Stimulated activated CD4-positive, alpha-beta T cell treated with anti-CD3 and anti-CD28 coated beads, TNF-alpha, amount 100 ng/mL, for 1 hour (primary cell): ENCODE results near the gene ARSI.

ENCODE experiments used
- DNase-seq, 3 donors: peaks; one replicate each; pipeline ENCODE4 v3.0.0-alpha.2; 2020; ENCODE audit warnings: low read depth in 3 of 3, low spot score in 1 of 3

The ARSI gene

DNA sequence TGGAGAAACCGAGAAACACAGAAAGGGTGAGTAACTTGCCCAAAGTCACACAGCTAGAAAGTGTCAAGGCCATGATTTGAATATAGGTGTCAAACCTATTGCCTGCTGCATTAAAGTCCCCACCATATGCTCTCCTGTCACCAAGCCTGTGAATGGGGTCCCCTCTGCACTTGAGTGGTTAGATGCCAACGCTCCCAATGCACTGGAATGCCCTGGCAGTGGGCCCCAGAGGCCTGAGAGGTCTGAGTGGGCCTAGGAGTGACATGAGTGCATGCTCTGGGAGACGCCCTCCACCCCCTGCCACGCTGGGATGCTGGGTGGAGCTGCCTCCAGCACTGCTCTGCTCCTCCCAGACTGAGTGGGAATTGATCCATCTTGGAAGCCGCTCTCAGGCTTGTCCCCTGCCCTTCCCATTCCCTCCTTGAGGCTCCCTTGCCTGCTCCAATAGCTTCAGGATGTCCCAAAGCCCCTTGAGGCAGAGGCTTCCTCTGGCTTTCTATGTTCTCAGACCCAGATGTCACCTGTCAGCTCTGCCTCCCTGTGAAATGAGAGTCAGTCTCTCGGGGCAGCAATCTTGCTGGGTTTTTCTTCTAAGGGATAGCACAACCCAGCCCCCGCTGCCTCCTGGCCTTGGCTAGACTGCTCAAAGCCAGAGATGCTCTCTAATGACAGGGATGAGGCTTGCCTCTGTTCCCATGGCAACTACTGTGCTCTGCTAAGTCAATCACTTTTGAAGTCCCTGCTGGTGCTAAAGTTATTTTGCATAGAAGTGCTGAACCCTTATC is 6.6 kb upstream of the ARSI start:
- no peak for DNase-seq

DNA sequence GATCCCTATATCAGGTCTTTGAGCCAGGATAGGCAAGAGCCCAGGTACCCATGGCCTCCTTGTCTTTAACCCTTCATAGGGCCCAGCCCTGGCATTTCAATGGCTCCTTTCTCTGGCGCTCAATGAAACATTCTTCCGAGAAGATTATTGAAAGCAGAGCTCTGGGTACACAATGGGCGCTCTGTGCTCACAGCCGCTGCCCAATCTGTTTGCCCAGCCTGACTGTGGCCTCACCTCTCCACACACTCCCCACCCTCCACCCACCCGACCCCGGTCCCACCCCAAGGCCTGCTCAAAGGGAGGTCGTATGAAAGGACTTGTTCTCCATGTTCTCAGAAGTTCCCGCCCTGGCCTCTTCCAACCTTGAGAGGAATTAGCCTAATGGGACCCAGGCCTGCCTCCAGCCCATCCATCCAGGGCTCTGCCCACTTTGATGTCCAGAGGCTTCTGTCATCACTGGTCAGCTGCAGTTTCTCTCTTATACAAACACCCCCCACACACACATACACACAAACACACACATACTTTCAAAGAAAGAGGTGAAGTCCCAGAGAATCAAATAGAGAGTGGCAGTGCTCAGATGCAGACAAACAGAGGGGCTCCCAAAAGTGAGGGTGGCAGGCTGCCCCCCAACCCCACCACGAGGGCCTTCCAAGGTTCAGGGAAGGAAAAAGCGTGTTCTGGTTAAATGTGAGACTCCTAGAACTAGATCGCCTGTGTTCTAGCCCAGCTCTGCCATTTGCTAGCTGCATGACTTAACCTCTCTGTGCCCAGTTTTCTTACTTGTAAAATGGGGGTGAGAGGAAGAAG is 5.1 kb upstream of the ARSI start:
- DNase-seq, result no peak

DNA sequence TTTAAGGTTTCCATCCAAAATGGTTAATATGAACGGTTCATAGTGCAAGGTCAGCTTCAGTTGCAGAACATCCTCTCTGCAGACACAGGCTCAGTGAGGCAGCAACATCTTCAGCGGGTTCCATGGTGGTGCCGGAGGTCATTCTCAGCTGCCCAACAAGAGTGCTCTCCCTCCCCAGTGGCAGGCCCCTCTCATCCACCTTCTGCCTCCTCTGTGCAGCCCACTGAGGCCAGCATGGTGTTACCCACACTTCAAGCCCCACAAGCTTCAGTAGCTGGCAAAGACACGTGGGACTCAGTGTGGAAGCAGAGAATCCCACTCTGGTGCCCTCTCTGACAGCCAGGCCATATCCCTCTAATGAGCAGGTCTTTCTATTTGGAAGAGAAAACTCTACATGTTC is 4.1 kb upstream of the ARSI start:
- no peak for DNase-seq

DNA sequence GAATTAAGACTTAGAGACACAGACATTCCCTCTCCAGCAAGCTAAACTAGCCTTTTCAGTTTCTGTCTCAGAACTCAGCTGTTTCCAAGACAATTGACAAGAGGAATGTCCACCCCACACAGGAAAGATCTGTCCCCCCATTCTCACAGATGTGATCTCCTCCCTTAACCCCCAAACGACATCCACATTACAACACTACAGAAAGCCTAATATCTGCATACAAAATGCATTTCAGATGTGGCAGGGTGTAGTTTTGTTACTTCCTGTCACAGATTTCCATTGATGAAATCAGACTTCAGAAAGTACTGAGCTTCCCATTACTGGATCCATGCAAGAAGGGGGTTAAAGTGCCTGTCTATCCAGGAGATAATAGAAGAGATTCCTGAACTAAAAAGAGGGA is 2.9 kb upstream of the ARSI start:
- no peak for DNase-seq

DNA sequence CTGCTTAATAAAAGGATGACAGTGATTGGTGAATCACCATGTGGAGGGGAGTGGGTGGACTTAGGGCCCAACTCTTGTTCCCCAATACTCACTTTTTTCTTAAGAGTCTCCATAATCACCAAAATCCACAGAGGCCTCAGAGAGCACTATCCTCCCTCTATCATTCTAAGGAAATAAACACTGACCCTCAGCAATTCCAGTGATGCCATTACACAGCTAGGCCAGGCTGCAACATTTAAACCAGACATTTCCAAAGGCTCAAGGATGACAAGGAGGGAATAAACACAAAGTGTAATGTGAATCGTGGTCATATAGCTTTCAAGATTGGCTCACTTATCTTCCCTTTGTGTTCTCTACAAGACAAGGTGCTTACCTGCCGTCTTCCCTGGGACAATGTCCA is 2.4 kb upstream of the ARSI start:
- DNase-seq, result no peak

DNA sequence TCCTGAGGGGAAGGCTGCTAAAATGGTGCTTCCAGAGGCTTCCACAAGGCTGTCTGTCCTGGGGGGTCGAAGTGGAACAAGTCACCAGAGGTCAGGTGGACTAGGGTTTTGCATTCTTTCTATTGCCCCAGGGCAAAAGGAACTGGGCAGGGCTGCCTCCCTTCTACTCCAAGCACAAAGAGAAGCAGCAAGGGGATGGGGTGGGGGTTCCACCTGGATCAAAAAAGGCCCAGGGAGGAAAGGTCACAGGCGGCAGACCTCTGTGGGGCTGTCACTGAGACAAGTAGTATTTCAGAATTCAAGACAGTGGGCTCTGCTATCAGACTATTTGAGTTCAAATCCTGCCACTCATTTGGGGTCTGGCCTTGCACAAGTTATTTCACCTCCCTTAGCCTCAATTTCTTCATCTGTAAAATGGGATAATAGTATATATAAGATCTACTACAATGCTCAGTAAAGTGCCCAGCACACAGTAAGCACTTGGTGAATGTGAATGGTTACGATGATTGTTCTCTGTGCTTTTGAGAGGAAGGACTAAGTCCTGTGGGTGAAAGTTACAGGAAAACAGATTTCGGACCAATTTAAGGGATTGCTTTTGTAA is 1.9 kb upstream of the ARSI start:
- DNase-seq, result no peak

DNA sequence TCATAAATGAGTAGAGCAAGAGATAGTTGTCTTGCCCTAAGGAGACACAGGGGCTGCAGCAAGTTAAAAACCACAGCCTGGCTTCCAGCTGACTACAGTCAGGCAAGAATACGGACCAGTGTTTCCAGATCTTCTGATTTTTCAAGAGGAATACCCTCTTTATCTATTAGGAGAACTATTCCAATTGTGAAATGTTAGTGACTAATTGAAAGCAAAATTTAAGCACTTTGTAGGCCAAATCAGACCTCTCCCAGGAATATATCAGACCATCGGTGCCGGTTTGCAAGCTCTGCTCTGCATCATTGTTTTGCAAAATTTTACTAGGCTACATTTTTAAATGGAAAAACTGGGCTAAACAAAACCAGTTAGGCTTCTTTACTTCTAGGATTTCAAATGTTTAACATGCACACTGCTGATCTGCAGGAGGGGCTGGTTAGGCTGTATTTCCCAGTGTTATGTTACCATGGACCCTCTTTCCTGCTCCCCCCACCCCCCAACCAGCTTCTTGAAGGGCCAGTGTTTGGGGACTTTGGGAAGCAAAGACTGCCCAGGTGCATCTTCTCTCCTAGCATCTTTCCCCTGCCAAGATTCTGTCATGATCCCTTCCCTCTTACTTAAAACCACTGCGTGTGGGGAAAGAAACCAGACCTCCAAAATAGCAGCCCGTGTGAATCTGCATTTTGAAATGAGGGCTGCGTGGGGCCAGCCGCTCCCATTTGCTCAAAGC is 1.1 kb upstream of the ARSI start:
- DNase-seq, result no peak

DNA sequence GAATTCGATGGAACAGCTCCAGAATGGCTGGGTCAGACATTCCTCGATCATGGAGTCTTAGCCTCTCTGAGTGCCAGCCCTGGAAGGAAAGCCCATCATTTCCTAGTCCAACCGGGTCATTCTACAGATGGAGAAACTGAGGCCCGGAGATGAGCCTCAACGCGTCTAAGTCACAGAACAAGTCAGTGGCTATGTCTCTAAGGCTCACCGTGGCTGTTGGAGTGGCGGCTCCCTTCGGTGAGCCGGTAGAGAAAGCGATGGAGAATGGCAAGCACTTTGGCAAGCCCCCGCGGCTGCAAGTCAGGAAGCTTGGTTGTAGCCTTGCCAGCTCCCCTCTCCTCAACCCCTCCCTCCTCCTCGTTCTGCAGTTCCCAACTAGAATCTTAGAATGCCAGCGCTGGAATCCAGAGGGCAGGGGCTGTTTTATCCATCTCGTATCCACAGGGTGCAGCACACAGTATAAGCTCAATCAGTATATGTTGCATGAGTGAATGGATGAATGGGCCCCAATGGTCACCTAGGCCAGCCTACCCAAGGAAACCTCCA is 438 bp upstream of the ARSI start:
- no peak for DNase-seq

DNA sequence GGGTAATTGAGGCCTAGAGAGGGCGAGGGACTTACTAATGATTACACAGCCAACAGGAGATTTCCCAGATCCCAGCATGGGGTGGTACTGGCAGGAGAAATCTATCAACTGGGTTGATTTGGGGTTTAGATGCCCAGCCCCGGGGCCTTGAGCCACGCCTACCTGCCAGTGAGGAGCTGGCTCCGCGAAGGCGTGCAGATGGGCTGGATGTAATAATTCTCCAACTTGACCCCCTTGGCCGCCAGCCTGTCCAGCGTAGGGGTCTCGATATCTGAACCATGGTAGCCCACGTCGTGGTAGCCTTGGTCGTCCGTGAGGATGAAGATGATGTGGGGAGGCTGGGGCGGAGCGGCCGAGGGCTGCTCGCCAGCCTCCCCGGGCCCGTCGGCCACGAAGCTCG is 804 bp downstream of the ARSI start:
- DNase-seq, result no peak

DNA sequence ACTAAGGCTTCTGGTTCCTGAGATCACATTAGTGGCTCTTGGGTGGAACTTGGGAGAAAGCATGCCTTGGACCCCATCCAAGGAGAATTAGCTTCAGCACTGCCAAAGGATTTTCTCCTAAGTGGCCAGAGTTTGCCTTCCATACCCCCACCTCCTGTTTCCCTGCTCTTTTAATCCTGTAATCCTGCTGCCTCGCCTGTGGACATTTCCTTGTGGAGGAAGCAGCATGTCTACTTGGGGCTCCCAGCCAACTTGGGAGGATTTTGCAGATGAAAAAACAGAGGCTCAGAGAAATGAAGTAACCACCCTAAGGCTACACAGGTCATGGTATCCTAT is 1.6 kb downstream of the ARSI start:
- no peak for DNase-seq

DNA sequence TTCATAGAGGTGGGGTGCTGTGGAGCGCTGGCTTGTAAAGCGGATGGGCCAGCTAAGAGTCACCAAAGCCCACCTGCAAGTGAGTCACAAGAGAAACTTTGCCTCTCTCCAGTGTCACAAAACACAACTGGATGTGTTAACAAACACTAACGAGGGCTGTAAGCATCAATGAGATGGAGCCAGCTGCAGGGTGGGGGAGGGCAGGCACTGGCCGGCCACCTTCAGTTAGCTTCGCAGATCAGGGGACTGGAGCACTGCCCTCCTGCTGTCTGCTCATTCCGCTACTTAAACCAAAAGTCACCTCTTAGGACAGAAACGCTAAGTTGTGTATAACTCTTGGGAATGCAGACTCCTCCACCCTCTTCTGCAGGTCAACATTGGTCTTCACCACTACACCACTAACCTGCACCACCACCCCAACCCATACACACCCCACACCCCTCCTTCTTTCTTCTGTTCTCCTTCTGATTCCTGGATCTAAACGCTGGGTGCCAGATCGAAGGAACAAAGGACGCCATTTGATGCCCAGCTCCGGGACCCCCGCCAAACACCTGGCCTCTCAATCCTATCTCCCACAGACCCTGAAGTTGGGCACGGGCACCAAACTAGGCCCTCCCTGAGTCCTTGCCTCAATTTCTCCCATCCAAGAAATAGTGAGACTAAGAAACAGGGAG is 2.1 kb downstream of the ARSI start:
- DNase-seq, result no peak

DNA sequence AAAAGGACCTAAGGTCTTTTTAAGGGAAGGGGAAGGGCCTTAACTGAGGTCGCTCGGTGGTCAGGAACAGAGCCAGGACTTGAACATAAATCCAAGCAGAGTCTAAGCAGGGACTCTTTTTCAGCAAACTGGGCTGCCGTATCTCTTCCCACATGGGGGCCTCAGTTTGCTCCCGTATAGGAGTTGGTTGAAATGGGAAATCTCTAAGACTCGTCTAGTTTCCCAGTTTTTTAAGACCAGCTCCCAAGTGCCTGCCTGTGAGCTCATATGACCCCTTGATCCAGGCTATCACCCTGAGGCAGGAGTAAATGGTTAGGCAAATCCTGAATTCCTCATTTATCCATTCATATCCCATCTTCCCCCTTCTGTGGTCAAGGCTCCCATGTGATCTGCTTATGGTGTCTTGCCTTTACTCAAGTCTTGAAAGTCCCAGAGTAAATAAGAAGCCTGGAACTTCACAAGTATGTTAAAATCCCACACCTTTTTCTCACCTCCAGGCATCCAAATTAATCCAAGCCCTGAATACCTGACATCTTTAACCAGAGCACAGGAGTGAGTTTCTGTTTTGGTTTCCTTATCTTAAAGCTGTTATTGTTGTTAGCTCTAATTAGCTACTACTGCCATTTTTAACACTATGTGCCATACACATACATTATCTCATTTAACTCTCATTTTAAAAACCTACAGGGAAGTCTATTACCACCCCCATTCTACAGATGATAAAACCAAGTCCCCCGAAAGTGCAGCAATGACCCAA is 3.0 kb downstream of the ARSI start:
- DNase-seq, result no peak

DNA sequence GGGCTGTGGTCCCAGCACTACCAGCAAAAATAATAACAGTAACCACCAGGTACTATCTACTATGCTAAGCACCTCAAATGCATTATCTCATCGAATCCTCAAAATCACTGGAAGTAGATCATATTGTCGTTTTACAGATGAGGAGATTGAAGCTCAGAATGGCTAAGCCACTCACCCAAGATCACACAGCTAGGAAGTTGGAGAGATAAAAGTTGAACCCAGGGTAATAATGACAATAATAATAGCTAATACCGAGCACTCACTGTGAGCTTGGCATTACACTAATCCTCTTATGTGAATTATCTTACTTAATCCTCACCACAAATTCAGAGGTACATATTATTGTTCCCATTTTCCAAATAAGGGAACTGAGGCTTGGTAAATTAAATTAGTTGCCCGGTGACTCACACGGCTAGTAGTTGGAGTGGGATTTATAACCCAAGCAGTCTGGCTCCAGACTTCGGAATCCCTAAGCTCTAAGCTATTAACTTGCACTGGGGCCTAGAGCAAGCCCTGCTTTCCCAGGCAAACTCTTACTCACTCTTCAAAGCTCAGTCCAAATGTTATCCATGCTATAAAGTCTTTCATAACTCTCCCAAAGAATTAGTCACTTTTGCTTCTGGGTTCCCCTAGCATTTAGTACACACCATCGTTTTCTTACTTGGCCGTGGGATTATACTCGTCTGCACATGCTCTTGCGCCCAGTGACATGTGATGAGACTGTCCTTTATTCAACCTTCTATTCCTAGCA is 3.8 kb downstream of the ARSI start:
- DNase-seq, result no peak

DNA sequence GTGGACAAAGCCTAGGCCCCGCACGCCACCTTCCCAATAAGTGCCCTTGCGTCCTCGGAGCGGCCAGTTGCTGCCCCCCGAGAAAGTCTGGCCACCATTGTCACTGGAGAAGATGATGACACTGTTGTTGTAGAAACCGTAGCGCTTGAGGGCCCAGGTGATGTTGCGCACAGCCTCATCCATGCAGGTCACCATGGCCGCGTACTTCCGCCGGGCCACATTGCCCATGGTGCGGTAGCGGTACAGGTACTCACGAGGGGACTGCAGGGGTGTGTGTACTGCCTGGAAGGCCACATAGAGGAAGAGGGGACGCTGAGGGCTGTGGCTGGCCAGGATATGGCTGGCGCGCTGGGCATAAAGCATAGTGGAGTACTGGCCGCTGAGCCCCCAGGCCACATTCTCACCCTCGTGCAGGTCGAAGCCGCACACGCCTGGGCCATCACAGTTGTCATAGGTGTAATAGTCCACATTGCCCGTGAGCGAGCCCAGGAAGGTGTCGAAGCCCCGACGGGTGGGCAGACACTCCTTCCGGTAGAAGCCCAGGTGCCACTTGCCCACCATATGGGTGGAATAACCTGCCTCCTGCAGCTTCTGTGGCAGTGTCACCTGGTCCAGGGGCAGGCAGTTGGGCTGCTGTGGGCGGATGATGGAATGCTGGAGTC is 4.6 kb downstream of the ARSI start:
- no peak for DNase-seq

DNA sequence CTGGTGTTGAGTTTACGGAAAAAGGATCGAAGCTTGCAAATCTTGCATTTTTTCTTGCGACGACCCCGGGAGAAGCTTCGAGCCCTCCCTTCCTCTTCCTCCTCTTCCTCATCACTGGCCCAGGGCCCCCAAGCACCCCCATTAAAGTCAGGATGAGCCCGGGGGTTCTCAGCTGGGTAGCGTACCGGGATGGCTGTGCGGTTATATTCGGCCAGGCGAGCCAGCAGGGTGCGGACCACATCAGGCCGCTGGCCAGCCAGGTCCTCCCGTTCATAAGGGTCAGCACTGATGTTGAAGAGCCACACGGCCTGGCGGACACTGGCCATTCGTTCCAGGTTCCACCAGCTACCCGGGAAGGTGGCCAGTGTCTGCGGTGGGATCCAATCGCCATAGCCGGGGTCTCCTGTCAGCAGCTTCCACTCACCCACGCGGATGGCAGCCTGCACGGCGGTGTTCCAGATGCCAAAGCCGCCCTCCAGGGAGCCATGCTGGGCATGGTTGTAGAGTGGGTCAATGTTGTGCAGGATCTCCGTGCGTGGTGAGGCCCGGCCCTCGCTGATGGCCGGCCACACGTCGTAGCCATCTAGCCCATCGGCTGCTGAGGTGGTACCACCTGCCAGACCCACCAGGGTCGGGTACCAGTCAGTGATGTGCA is 5.3 kb downstream of the ARSI start:
- DNase-seq, result no peak

DNA sequence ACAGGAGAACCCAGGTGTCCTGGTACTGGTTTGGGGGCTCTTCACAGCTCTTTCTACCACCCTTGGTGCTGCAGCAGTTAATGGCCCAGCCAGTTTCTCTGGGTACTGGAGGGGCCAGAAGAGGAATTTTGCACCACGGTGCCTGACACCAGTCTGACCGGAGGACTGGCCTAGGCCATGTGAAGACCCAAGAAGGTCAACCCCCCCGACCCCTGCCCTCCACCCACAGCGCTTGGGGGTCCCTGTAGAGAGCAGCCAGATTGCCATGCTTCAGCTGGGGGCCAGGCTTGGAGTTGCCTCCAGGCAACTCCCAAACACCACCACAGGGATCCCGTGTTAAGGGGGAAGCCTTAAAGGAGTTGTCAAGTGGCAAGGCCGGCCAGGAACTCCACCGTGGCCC is 6.2 kb downstream of the ARSI start:
- no peak for DNase-seq

DNA sequence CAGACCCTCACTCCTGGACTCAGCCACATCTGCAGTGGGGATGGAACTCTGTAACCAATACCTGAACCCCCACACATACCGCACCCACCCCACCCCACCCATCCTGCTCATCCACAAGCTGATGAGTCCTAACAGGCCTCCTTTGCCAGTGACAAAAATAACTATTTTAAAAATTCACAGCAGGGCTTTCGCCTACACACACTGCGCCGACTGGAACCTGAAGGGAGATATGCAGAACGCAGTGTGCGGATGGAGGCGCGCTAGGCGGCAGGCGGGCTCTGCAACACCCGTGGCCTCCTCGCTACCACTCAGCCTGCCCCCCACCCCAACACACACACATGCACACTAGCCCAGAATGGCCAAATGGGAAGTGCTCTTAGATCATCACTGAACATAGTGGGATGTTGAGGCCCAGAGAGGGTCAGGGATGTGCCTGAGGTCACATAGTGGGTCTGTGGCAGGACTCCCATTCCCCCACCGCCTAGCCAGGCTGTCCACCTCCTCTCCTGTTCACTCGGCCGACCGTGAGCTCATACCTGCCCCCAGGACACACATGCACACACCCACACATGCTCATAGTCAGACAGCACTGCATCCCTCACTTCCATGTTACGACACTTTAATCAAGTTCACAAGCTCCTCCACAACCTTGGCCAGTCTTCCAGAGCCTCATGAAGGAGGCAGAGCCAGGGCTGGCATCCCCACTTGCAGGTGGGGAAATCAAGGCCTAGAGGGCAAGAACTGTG is 6.8 kb downstream of the ARSI start:
- no peak for DNase-seq

DNA sequence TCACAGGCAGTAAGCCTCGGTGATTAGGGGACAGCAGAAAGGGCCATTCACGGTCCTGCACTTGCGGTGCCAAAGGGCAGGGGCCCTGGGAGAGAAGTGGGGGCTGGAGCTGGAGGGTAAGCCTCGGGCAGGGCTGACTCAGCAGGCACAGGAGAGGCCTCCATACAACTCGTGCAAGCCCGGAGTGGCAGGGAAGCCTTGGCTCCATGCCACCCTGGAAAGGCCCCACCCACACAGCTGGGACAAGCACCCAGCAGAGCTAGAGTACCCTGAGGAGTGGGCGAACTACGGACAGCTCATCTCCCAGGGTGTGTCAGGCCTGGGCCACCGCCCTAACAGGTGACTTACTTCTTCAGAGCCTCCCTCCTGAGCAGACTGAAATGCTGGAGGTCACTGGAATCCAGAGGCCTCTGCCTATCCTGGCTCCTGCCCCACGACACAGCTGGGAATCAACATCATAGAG is 7.5 kb downstream of the ARSI start:
- DNase-seq, result no peak
